Ishikawa (cell line): Measurements from ENCODE around the gene DCUN1D2.

Source experiments
- CEBPB ChIP-seq: IDR thresholded peaks from 2 replicates; pipeline ENCODE4 v1.6.1; 2012
- CREB1 ChIP-seq: IDR thresholded peaks from 2 replicates; pipeline ENCODE4 v1.6.1; 2012; ENCODE audit warnings: low read depth
- EGR1 ChIP-seq: IDR thresholded peaks from 2 replicates; pipeline ENCODE4 v1.6.1; 2012
- EP300 ChIP-seq: IDR thresholded peaks from 2 replicates; pipeline ENCODE4 v1.6.1; 2012; ENCODE audit warnings: borderline replicate concordance
- FOXM1 ChIP-seq: IDR thresholded peaks from 2 replicates; pipeline ENCODE4 v1.6.1; 2012; ENCODE audit warnings: low read depth, borderline replicate concordance
- NFIC ChIP-seq: IDR thresholded peaks from 2 replicates; pipeline ENCODE4 v1.6.1; 2012
- RAD21 ChIP-seq: IDR thresholded peaks from 2 replicates; pipeline ENCODE4 v1.6.1; 2012; ENCODE audit warnings: low read depth
- REST ChIP-seq: IDR thresholded peaks from 2 replicates; pipeline ENCODE4 v1.6.1; 2012; ENCODE audit warnings: low read depth, mild to moderate bottlenecking
- TAF1 ChIP-seq: IDR thresholded peaks from 2 replicates; pipeline ENCODE4 v1.6.1; 2012; ENCODE audit warnings: low read depth, mild to moderate bottlenecking
- TCF12 ChIP-seq: IDR thresholded peaks from 2 replicates; pipeline ENCODE4 v1.6.1; 2012; ENCODE audit warnings: low read depth
- TEAD4 ChIP-seq: IDR thresholded peaks from 2 replicates; pipeline ENCODE4 v1.6.1; 2012
- YY1 ChIP-seq: IDR thresholded peaks from 2 replicates; pipeline ENCODE4 v1.6.1; 2012; ENCODE audit warnings: low read depth
- ZBTB7A ChIP-seq: IDR thresholded peaks from 2 replicates; pipeline ENCODE4 v1.6.1; 2012; ENCODE audit warnings: low read depth
- TF ChIP-seq, protein P1 (sequence below): IDR thresholded peaks from 2 replicates; pipeline ENCODE4 v1.6.1; 2012
- TF ChIP-seq, protein P2 (sequence below): IDR thresholded peaks from 2 replicates; pipeline ENCODE4 v1.6.1; 2012

Gene DCUN1D2

GRCh38 chr13:113528813-113529180 is 38.3 kb upstream of the DCUN1D2 start:
- TF ChIP-seq REST (no peak), CREB1 (no peak), TEAD4 (no peak), TCF12 (no peak), EGR1 (no peak), ZBTB7A (no peak), YY1 (no peak), EP300 (no peak), TAF1 (no peak), CEBPB (no peak)
- TF ChIP-seq, protein P1, sequence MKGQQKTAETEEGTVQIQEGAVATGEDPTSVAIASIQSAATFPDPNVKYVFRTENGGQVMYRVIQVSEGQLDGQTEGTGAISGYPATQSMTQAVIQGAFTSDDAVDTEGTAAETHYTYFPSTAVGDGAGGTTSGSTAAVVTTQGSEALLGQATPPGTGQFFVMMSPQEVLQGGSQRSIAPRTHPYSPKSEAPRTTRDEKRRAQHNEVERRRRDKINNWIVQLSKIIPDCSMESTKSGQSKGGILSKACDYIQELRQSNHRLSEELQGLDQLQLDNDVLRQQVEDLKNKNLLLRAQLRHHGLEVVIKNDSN, result no peak

GRCh38 chr13:113528101-113528812 is 37.7 kb upstream of the DCUN1D2 start:
- TF ChIP-seq REST, result no peak
- TF ChIP-seq, protein P1, result no peak
- TF ChIP-seq TEAD4, result no peak
- no peak for TF ChIP-seq NFIC
- TF ChIP-seq TAF1, result no peak
- TF ChIP-seq RAD21, result no peak
- no peak for TF ChIP-seq YY1
- TF ChIP-seq, protein P2, sequence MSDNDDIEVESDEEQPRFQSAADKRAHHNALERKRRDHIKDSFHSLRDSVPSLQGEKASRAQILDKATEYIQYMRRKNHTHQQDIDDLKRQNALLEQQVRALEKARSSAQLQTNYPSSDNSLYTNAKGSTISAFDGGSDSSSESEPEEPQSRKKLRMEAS, result no peak
- TF ChIP-seq FOXM1, result no peak

DNA sequence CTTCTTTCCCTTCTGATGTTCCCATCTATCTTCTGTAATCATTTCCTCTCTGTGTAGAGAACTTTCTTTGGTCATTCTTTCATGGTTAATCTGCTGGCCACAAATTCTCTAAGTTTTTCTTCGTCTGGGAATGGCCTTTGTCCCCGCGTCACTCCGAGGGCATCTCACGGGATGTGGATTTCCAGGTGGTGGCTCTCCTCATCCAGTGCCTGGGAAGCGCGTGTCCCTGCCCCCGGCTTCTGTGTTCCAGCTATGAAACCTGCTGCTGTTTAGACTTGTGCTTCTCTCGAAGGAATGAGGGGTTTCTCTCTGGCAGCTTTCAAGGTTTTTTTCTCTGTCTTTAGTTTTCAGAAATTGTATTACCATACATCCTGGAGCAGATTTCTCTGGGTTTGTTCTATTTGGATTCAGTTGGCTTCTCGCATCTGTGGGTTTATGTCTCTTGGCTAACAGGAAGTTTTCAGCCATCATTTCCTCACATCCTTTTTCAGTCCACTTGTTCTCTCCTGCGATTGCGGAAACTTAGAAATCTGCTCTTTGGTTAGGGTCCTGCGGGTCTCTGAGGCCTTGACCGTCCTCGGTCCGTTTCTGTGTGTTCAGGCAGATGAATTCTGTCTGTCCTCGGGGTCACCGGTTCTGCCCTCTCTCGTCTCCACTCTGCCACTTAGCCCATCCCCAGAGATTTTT is 36.9 kb upstream of the DCUN1D2 start:
- TF ChIP-seq FOXM1 (no peak), CEBPB (no peak), YY1 (no peak), REST (no peak), ZBTB7A (no peak), TCF12 (no peak), EP300 (no peak), TAF1 (no peak), RAD21 (no peak), TEAD4 (no peak), CREB1 (no peak), EGR1 (no peak), NFIC (no peak)
- TF ChIP-seq, protein P1, result no peak
- TF ChIP-seq, protein P2, result no peak
